ENCODE results near the gene KRTAP5-2. TPM values are rescaled to one million over a fixed set of nuclear protein-coding genes. Genes with fewer than 3 reads are reported as not detected.

KRTAP5-2 gene
- total and polyA plus RNA-seq, 2 of the 4 experiments (the other 2 are of a cell fraction), result not detected

GRCh38 chr11:1640076-1640946 lies 42.2 kb upstream of the KRTAP5-2 start (continued):
- TF ChIP-seq ELK1 (IDR thresholded peaks at IDR 0.05; ENCODE audit: borderline replicate concordance, low read depth, low read length), result no peak

- no TSS peak for BruUV-seq (replicated peaks)
- intact Hi-C loops (cut with micrococcal nuclease) (no loop called here), dilution Hi-C loops (cut with HindIII; ENCODE audit: low sequenced_read_pairs, unreplicated experiment) (no loop called here), in situ Hi-C loops (cut with MboI; ENCODE audit: low sequenced_read_pairs) (no loop called here)
- H3K4me2 ChIP-seq (ENCODE audit: low read depth, low read length), result no peak overlapping the region
- no peak overlapping the region for H3K9ac ChIP-seq (ENCODE audit: low read depth, low read length)
- no peak for ATAC-seq (ENCODE audit: low read depth)
- peaks cover 51% of the 10 kb centered on the region for H3K27me3 ChIP-seq (ENCODE audit: control insufficient read depth, insufficient read depth, low read length)
- no peak overlapping the region for H3K27ac ChIP-seq (ENCODE audit: insufficient read depth, low read length)
- no peak overlapping the region for H4K5ac ChIP-seq (ENCODE audit: low read depth, low read length)
- no peak overlapping the region for H2AK5ac ChIP-seq (ENCODE audit: low read depth, low read length)
- DNase-seq, result no peak
- CTCF ChIA-PET, result interaction anchor here (0.6 to 1.9 kb wide), 4 partner anchors 10 to 282 kb away, joined by 3 to 6 read pairs (median 3); no protein-coding TSS in a partner anchor
- H2BK20ac ChIP-seq (ENCODE audit: low read depth, low read length), result no peak overlapping the region
- no peaks in the 10 kb centered on the region for H3K9me3 ChIP-seq (ENCODE audit: control insufficient read depth, insufficient read depth, low read length)
- no peak overlapping the region for H4K8ac ChIP-seq (ENCODE audit: low read depth in 2 of 2, low read length in 2 of 2)
- no peaks in the 10 kb centered on the region for H3K79me1 ChIP-seq (ENCODE audit: low read depth in 1 of 2, low read length in 2 of 2)
- H3K4me1 ChIP-seq (ENCODE audit: control insufficient read depth, insufficient read depth, low read length), result no peaks in the 10 kb centered on the region
- H2BK5ac ChIP-seq (ENCODE audit: low read depth, low read length, poor library complexity, severe bottlenecking), result no peak overlapping the region
- 27% methylated on average over 10 of the region's 15 CpGs; no CpG with 5 or more reads in 1 of the 2 experiments for WGBS, 2 experiments (ENCODE audit: extremely low coverage in 2 of 2, insufficient read length in 1 of 2)
- no peak overlapping the region for H2AFZ ChIP-seq (replicated peaks; ENCODE audit: low read length, poor library complexity)
- no peak overlapping the region for H3K56ac ChIP-seq (ENCODE audit: extremely low read depth, insufficient read depth, low read length)
- no peak overlapping the region for H2AK9ac ChIP-seq (replicated peaks; ENCODE audit: low read depth, low read length, poor library complexity)
- H3K14ac ChIP-seq (replicated peaks; ENCODE audit: low read depth, low read length), result no peak overlapping the region
- H3K9me1 ChIP-seq (ENCODE audit: insufficient read depth, low read length), result no peaks in the 10 kb centered on the region
- no peak overlapping the region for H3K4me3 ChIP-seq (ENCODE audit: insufficient read depth, low read depth, low read length)
- POLR2A ChIA-PET (ENCODE audit: unreplicated experiment), result no interaction called here
- H2BK15ac ChIP-seq (ENCODE audit: low read depth, low read length), result no peak overlapping the region
- no peak overlapping the region for H3K18ac ChIP-seq (ENCODE audit: low read depth, low read length)
- H4K91ac ChIP-seq (ENCODE audit: insufficient read depth, low read depth, low read length), result no peak overlapping the region
- H4K20me1 ChIP-seq (ENCODE audit: insufficient read depth, low read length), result no peaks in the 10 kb centered on the region
- no peaks in the 10 kb centered on the region for H3K36me3 ChIP-seq (ENCODE audit: control insufficient read depth, insufficient read depth, low read length)
- no peak overlapping the region for H3K4ac ChIP-seq (ENCODE audit: low read depth, low read length)
- H2BK120ac ChIP-seq (ENCODE audit: low read depth, low read length), result no peak overlapping the region
- TF ChIP-seq RAD21 (IDR thresholded peaks at IDR 0.05; ENCODE audit: low read length), result no peak
- no peak for TF ChIP-seq POLR2A (IDR thresholded peaks at IDR 0.05; ENCODE audit: low read depth, low read length)
- TF ChIP-seq FOS (IDR thresholded peaks at IDR 0.05; ENCODE audit: low read depth, low read length), result no peak
- no peak for TF ChIP-seq MAZ (IDR thresholded peaks at IDR 0.05; ENCODE audit: borderline replicate concordance, low read depth, low read length)
- no peak for TF ChIP-seq USF2 (IDR thresholded peaks at IDR 0.05; ENCODE audit: low read depth, low read length)
- TF ChIP-seq CHD1 (IDR thresholded peaks at IDR 0.05; ENCODE audit: low read depth, low read length), result no peak
- TF ChIP-seq ELK1 (IDR thresholded peaks at IDR 0.05; ENCODE audit: borderline replicate concordance, low read depth, low read length), result no peak
- no peak overlapping the region for H3K23ac ChIP-seq (ENCODE audit: low read depth, low read length)
Observed at GRCh38 chr11:1639666-1640065, 41.6 kb upstream of the KRTAP5-2 start.
